GM18519 (cell line): Measurements from ENCODE around the gene ANO4.
A peak's percentile ranks its signal among the peaks of the same experiment; 100 is the strongest.
"Not testable (repeated sequence)": the region's sequence is repeated elsewhere in the genome, so short reads cannot be mapped to it uniquely, and the experiment has no call there.

Source experiments
- ATAC-seq: cut with Tn5 transposase; IDR thresholded peaks from one replicate; pipeline ENCODE4 v1.9.1; 2021; ENCODE audit warnings: mild to moderate bottlenecking, moderate library complexity; ENCODE audit not compliant: unreplicated experiment, low FRiP score

The ANO4 gene

GRCh38 chr12:100984796-100985195, 190.2 kb downstream of the ANO4 start:
- no peak for ATAC-seq

DNA sequence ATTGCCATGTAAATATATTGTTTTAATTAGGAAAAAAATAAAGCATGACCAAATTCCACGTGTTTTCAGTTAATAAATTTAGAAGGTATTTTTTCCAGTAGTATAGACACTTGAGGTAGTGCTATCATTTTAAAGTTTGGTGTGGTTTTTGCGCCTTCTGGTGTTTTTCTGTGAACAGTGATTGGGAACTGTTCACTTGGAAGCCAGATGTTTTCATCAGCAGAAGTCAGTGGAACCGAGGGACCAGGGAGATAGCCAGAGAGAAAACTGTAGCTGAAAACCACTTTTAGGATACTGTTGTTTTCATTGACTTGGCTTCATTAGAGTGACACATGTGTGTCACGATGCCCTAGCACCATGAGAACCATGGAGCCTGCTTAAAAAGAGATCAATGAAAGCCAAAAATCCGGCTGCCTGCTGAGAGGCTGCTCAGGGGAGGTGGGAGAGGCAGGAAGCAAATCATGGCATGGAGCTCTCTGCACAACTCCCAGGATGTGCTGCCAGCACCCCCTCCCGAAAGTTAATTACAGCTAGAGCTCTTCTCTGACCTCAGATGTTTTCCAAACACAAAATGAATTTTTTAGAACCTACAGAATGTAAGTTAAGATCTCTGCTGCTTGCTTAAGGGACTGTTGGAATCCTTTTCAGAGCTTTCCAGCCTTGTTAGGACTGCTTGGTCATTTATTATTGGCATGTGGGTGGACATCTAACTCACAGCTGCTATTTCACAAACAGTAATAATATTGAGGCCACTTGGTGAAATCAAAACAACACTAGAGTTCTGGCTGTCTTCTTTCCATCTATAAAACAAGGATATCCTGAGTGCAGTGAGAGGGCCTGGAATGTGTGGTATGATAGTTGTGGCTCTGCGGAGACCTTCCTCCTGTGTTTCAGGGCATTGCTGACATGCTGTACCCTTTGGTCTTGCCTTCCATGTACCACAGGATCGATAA, 192.3 kb downstream of the ANO4 start:
- ATAC-seq, result no peak

DNA sequence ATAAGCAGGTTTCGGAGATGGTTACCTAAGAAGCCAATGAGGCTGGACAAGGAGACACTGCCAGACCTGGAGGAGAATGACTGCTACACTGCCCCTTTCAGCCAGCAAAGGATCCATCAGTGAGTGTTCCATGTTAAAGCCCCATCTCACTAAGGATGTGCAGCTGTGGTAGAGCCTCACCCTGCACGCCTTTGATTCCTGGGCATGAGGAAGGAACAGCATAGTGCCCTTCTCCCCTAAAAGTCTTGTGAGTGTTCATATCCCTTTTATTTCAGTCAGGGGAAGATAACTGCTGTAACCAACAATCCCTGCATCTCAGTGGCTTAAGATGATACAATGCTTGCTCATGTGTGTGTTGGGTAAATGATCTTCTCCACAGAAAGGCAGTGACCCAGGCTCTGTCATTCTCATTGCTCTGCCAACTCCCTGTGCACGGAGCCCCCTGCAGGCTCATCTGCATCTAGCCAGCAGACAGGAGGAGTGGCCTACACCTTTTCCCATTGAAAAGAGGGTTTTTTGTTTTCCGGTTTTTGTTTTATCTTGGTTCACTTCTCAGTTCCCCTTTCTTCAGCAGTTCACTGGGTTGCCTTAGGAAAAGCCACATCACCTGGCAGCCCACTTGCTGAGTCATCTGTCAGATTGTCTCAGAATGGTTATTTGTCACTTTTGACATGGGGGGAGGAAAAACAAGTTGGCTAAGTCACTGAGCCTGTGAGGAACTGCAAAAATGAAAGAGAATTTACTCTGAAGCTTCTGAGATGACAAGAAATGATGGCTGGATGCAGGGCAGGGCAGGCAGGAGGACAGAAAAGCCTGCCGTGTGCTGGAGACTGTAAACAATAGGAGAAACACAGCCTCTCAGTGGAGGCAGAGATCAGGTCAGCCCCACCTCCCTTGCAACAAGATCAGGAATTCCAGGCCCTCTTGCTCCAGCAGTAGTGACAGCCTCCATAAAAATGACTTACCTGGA, 193.3 kb downstream of the ANO4 start:
- peak; percentile 96 for ATAC-seq

GRCh38 chr12:100989509-100989908, 194.9 kb downstream of the ANO4 start:
- not testable (repeated sequence) for ATAC-seq

GRCh38 chr12:100991102-100991501, 196.5 kb downstream of the ANO4 start:
- ATAC-seq, result no peak

- no peak for ATAC-seq
These were observed 197.6 kb downstream of the ANO4 start for GRCh38 chr12:100992194-100992593.

GRCh38 chr12:100993916-100994450, 199.4 kb downstream of the ANO4 start:
- no peak for ATAC-seq

DNA sequence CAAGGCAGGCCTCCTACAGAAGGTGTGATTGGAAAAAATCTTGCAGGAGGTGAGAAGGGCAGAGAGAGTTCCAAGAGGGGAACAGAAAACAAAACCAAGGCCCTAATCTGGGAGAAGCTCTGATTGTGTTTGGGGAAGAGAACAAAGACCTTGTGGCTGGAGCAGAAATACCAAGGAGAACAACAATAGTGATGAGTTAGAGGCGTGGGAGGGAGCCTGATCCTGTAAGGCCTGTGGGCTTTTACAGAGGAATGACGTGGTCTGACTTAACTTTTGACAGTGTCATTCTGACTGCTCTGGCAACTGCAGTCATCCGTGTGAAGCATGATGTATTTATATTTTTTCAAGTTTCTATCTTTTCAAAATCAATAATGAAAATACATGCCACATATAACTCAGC, 200.6 kb downstream of the ANO4 start:
- peak; percentile 88 for ATAC-seq

GRCh38 chr12:100995771-100996170, 201.2 kb downstream of the ANO4 start:
- peak; percentile 63 for ATAC-seq

DNA sequence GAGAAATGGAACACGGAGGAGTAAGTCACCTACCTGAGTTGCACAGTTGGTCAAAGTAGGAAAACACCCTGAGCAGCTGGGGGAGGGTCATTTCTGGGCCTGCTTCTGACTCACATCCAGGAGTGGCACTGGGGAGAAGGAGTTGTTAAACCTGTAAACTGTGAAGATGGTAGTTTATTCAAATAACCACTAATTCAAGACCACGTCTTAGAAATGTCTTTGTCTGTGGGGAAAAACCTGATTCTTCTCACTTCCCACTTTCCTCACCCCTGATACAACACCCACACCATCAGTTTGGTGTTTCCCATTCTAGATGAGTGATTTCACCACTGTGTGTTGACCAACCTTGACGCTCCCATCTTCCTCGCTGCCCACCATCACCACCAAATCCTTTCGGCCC, 207.1 kb downstream of the ANO4 start:
- peak; percentile 71 for ATAC-seq

GRCh38 chr12:101002696-101003419, 208.3 kb downstream of the ANO4 start:
- ATAC-seq, result no peak

DNA sequence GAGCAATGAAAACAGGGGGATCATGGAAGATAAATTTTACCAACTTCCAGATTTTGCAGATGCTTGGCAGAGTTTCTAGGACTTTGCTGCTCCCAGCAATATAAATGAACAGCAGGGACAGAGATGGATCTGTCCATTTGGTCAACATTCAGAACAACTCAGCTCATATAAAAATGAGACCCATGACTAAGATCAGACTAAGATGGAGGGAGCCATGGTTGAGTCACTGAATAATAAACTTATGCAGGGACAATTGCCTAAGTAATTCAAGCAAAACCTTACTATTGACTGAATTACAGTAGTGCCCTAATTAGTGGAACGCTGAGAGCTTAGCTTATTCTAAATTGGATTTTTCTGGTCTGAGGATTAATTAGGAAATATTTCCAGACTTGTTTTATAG, 210.3 kb downstream of the ANO4 start:
- ATAC-seq, result no peak

DNA sequence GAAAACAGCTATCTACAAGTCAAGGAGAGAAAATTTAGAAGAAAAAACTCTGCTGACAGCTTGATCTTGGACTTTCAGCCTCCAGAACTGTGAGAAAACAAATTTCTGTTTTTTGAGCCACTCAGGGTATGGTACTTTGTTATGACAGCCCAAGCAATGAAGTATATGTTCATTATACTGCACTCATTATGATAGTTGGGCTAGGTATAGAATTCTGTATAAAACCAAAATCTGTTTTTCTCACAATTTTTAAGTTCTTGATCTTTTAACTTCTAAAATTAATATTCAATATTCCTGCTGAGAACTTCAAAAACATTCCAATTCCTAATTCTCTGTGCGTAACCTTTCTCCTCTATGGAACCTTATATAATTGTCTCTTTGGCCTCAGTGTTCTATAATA, 214.7 kb downstream of the ANO4 start:
- no peak for ATAC-seq

DNA sequence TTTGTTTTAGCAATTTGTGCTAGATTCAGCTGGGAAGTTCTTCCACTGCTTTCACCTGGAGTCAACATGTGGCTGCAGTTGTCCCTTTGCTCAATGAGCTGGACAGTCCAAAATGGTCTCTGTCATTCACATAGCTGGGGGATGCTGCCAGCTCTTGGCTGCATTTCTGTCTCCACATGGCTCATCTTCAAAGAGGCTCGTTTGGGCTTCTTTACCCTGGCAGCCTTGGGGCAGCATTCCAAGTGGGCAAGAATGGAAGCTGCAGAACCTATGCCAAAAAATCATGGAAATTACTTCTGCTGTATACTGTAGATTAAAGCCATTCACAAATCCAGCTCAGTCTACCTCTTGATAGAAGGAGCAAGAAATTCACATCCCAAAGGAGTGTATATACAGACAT, 216.3 kb downstream of the ANO4 start:
- ATAC-seq, result no peak

- ATAC-seq, result no peak
These were observed 219.4 kb downstream of the ANO4 start for GRCh38 chr12:101013993-101014392.

DNA sequence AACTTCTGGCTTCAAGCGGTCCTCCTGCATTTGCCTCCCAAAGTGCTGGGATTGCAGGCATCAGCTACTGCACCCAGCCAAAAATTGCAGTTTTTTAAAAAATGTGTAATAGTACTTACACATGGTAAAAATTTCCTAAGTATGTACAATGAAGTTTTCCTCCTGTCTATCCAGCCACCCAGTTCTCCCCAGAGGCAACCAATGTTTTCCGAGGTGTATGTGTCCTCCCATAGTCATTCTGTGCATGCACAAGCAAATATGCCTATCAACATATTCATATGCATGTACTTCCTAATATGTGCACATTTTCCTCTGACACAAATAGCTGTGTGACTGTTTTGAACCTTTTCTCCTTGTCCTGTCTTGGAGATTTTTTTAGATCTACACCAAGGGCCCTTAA, 220.5 kb downstream of the ANO4 start:
- ATAC-seq, result no peak

DNA sequence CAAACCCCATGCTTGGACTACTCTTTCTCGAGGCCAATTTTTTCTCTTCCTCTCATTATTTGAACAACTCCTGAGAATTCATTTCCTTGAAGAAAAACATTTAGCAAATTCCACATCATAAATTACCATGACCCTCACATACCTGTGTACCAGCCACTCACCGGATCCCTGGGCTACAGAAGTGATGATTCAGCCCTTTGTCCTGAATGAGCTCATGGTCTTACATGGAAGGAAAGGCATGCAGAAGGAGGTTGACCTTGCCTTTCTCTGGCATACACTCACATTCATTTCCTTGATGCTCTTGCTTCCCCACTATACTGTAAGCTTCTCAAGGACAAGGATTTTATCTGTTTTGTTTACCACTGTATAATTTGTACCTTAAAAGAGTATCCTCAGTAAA, 224.0 kb downstream of the ANO4 start:
- no peak for ATAC-seq

- no peak for ATAC-seq
These were observed 224.6 kb downstream of the ANO4 start for GRCh38 chr12:101019201-101019600.

- ATAC-seq, result no peak
These were observed 225.1 kb downstream of the ANO4 start for GRCh38 chr12:101019667-101020066.

- ATAC-seq, result no peak
These were observed 226.9 kb downstream of the ANO4 start for GRCh38 chr12:101021442-101021841.
